ENCODE results near the gene BCL7A.
"Not testable (repeated sequence)": the region's sequence is repeated elsewhere in the genome, so short reads cannot be mapped to it uniquely, and the experiment has no call there.

The BCL7A gene

GRCh38 chr12:122021822-122022392 is at the start of gene BCL7A:
TSS of gene BCL7A (plus strand) at chr12:122021884. CDS start at chr12:122022092, 208 bp downstream.
- DNase-seq = peak; percentile 74

GRCh38 chr12:121974026-121974985 is 47.4 kb upstream of the BCL7A start:
- no peak for DNase-seq

GRCh38 chr12:121975021-121975420 is 46.7 kb upstream of the BCL7A start:
- no peak for DNase-seq

- DNase-seq = no peak
These were observed 44.7 kb upstream of the BCL7A start for GRCh38 chr12:121976950-121977349.

- DNase-seq = no peak
These were observed 41.3 kb upstream of the BCL7A start for GRCh38 chr12:121980191-121980891.

- DNase-seq = no peak
These were observed 40.8 kb upstream of the BCL7A start for GRCh38 chr12:121980892-121981272.

GRCh38 chr12:121981456-121981855 is 40.2 kb upstream of the BCL7A start:
- no peak for DNase-seq

- DNase-seq = no peak
These were observed 38.7 kb upstream of the BCL7A start for GRCh38 chr12:121982950-121983349.

- DNase-seq = no peak
These were observed 38.0 kb upstream of the BCL7A start for GRCh38 chr12:121983536-121984210.

GRCh38 chr12:121986489-121987245 is 35.0 kb upstream of the BCL7A start:
- DNase-seq = no peak

GRCh38 chr12:121988519-121988918 is 33.2 kb upstream of the BCL7A start:
- DNase-seq = not testable (repeated sequence)

GRCh38 chr12:121989276-121990113 is 32.2 kb upstream of the BCL7A start:
- DNase-seq = no peak

- DNase-seq = no peak
These were observed 31.5 kb upstream of the BCL7A start for GRCh38 chr12:121990114-121990647.

- no peak for DNase-seq
These were observed 30.7 kb upstream of the BCL7A start for GRCh38 chr12:121990692-121991603.

- DNase-seq = no peak
These were observed 29.4 kb upstream of the BCL7A start for GRCh38 chr12:121992059-121992879.

GRCh38 chr12:121996050-121996944 is 25.4 kb upstream of the BCL7A start:
- peak; percentile 59 for DNase-seq

- DNase-seq = no peak
These were observed 24.6 kb upstream of the BCL7A start for GRCh38 chr12:121996945-121997612.

Data from hematopoietic multipotent progenitor cell treated with erythropoietin and hydrocortisone succinate and interleukin-3 and kit ligand, for 8 days (in vitro differentiated cells).